Calu3 (cell line): ENCODE measurements around the gene ARFGEF3. TPM values are rescaled to one million over a fixed set of nuclear protein-coding genes. Genes with fewer than 3 reads are reported as not detected.
"Not testable (repeated sequence)": the region's sequence is repeated elsewhere in the genome, so short reads cannot be mapped to it uniquely, and the experiment has no call there.

Experiments
- BruUV-seq: library from RNA; stranded (reverse); fragments of 400-500 nt; replicated peaks from 2 replicates; lab custom pipeline; 2021; lab: Mats Ljungman, UMichigan
- CTCF ChIA-PET: fragments of 300-600 bp; sonication (Branson Sonifier 250); formaldehyde crosslinking; loops from one replicate; lab custom pipeline; 2022; ENCODE audit warnings: antibody characterized with exemption; lab: Charles Lee
- DNase-seq: peaks from one replicate; pipeline ENCODE4 v3.0.0; 2022
- H3K27ac Mint-ChIP-seq: one replicate; pipeline ENCODE4 v1.8.0; 2022; ENCODE audit warnings: mixed read lengths; ENCODE audit not compliant: unreplicated experiment
- H3K27me3 Mint-ChIP-seq: one replicate; pipeline ENCODE4 v1.8.0; 2022; ENCODE audit warnings: mixed read lengths; ENCODE audit not compliant: unreplicated experiment
- H3K36me3 Mint-ChIP-seq: one replicate; pipeline ENCODE4 v1.8.0; 2022; ENCODE audit warnings: mild to moderate bottlenecking, moderate library complexity, mixed read lengths; ENCODE audit not compliant: insufficient read depth, unreplicated experiment
- H3K4me1 Mint-ChIP-seq: one replicate; pipeline ENCODE4 v1.8.0; 2022; ENCODE audit warnings: mild to moderate bottlenecking, low read depth, mixed read lengths; ENCODE audit not compliant: unreplicated experiment
- H3K4me3 Mint-ChIP-seq: one replicate; pipeline ENCODE4 v1.8.0; 2022; ENCODE audit warnings: mild to moderate bottlenecking, low read depth, moderate library complexity, mixed read lengths; ENCODE audit not compliant: unreplicated experiment
- H3K9me3 Mint-ChIP-seq: one replicate; pipeline ENCODE4 v1.8.0; 2022; ENCODE audit warnings: low read depth, mixed read lengths; ENCODE audit not compliant: unreplicated experiment
- CTCF ChIP-seq: fragments of 200-600 bp; IDR thresholded peaks from one replicate; pipeline ENCODE4 v1.8.0; 2022; ENCODE audit warnings: antibody characterized with exemption; ENCODE audit not compliant: unreplicated experiment
- intact Hi-C: fragments of 100-400 bp; cut with micrococcal nuclease; formaldehyde crosslinking; loops from one replicate; pipeline ENCODE4 v1.10.0; 2022; ENCODE audit not compliant: unreplicated experiment
- total RNA-seq: library from RNA; stranded (reverse); gene quantifications from 2 replicates; pipeline ENCODE4 v1.2.3, GENCODE V29; 2022

ARFGEF3 gene
- total RNA-seq, 1 experiment from 2014 or later = 16.3 TPM

GRCh38 chr6:138211048-138211581 is 49.4 kb downstream of the ARFGEF3 start:
- H3K4me1 Mint-ChIP-seq = no peaks in the 10 kb centered on the region
- no peak overlapping the region for H3K4me3 Mint-ChIP-seq
- H3K9me3 Mint-ChIP-seq = no peaks in the 10 kb centered on the region
- intact Hi-C loops = no loop called here
- H3K27me3 Mint-ChIP-seq = no peaks in the 10 kb centered on the region
- H3K36me3 Mint-ChIP-seq = no peaks in the 10 kb centered on the region
- no peak for DNase-seq
- no peak for TF ChIP-seq CTCF
- no peak overlapping the region for H3K27ac Mint-ChIP-seq
- BruUV-seq = no TSS peak
- CTCF ChIA-PET = interaction anchor here (1.6 kb wide), 1 partner anchor 95 kb away, joined by 4 read pairs; no protein-coding TSS in a partner anchor

GRCh38 chr6:138211601-138212000 is 49.9 kb downstream of the ARFGEF3 start:
- no peak for TF ChIP-seq CTCF
- Mint-ChIP-seq H3K27me3 (no peaks in the 10 kb centered on the region), H3K27ac (no peak overlapping the region), H3K36me3 (no peaks in the 10 kb centered on the region), H3K9me3 (no peaks in the 10 kb centered on the region), H3K4me3 (no peak overlapping the region), H3K4me1 (no peaks in the 10 kb centered on the region)
- intact Hi-C loops = no loop called here
- CTCF ChIA-PET = interaction anchor here (1.6 kb wide), 1 partner anchor 96 kb away, joined by 4 read pairs; no protein-coding TSS in a partner anchor
- DNase-seq = no peak
- BruUV-seq = no TSS peak

GRCh38 chr6:138212530-138212929 is 50.8 kb downstream of the ARFGEF3 start:
- BruUV-seq, CTCF ChIA-PET: not testable (repeated sequence)

GRCh38 chr6:138215093-138215782 is 53.5 kb downstream of the ARFGEF3 start:
- no peaks in the 10 kb centered on the region for H3K27me3 Mint-ChIP-seq
- H3K9me3 Mint-ChIP-seq = no peaks in the 10 kb centered on the region
- intact Hi-C loops = no loop called here
- no peak for DNase-seq
- H3K27ac Mint-ChIP-seq = no peak overlapping the region
- TF ChIP-seq CTCF = no peak
- no TSS peak for BruUV-seq
- no peak overlapping the region for H3K4me3 Mint-ChIP-seq
- H3K36me3 Mint-ChIP-seq = no peaks in the 10 kb centered on the region
- CTCF ChIA-PET = no interaction called here
- H3K4me1 Mint-ChIP-seq = no peaks in the 10 kb centered on the region

More at GRCh38 chr6:138212530-138212929, 50.8 kb downstream of the ARFGEF3 start:
- H3K4me1 Mint-ChIP-seq, DNase-seq, intact Hi-C loops, H3K27ac Mint-ChIP-seq, H3K4me3 Mint-ChIP-seq, H3K36me3 Mint-ChIP-seq, H3K27me3 Mint-ChIP-seq, H3K9me3 Mint-ChIP-seq: not testable (repeated sequence)

GRCh38 chr6:138218449-138218848 is 56.7 kb downstream of the ARFGEF3 start, which contains the start of gene PBOV1:
Gene PBOV1 (minus strand): TSS chr6:138218491. CDS start chr6:138218395, 96 bp downstream.
- intact Hi-C loops = no loop called here
- H3K9me3 Mint-ChIP-seq = no peaks in the 10 kb centered on the region
- H3K4me1 Mint-ChIP-seq = no peaks in the 10 kb centered on the region
- H3K27ac Mint-ChIP-seq = no peak within 1 kb of the TSS
- no peaks in the 10 kb centered on the region for H3K27me3 Mint-ChIP-seq
- DNase-seq = no peak
- CTCF ChIA-PET = no interaction called here
- H3K36me3 Mint-ChIP-seq = no peaks in the 10 kb centered on the region
- no TSS peak for BruUV-seq
- H3K4me3 Mint-ChIP-seq = no peak within 1 kb of the TSS
- no peak for TF ChIP-seq CTCF
